Inferior parietal cortex (tissue), 1 donor: ENCODE results near the gene CTNNA2.
"Not testable (repeated sequence)": the region's sequence is repeated elsewhere in the genome, so short reads cannot be mapped to it uniquely, and the experiment has no call there.

Experiments used
- DNase-seq: peaks from one replicate; pipeline ENCODE4 v3.0.0-alpha.2; 2016; ENCODE audit errors: extremely low spot score

Gene CTNNA2

DNA sequence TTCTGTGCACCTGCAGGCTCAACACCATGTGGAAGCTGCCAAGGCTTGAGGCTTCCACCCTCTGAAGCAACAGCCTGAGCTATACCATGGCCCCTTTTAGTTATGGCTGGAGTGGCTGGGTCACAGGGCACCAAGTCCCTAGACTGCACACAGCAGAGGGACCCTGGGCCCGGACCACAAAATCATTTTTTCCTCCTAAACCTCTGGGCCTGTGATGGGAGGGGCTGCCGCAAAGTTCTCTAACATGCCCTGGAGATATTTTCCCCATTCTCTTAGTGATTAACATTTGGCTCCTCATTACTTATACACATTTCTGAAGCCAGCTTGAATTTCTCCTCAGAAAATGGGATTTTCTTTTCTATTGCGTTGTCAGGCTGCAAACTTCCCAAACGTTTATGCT lies 691.1 kb downstream of the CTNNA2 start:
- not testable (repeated sequence) for DNase-seq

DNA sequence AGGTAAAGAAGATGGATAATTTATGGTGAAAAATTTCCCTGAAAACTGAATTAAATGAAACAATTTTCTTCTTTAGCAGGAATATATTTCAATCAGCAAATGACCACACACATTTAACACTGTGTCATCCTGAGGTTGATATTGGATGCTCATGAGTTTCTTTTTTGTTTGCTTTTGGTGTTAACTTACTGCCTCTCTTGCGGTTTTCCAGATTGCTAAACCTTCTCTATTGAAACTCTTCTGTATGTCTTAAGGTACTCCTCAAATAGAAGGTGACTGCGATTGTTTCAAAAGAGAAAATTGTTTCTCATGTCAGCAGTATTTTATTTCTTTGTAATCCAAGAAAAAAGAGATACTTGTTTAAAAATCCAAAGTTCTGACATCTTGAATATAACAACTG lies 692.6 kb downstream of the CTNNA2 start:
- no peak for DNase-seq

DNA sequence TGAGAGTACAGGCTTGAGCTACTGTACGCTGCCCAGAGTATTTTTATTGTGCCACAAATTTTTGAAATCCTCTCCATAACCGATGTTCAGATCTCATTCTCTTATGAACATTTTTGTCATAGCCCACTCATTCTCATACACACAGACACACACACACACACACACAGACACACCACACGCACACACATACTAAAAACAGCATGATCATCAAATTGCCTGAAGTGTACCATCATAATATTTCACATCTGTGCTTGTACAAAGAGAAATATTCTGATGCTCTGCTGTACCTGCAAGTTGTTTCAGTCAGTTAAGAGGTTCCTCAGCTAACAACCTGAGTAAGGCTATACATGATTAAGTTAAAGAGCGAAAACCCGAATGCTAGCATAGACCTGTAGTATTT lies 696.6 kb downstream of the CTNNA2 start:
- no peak for DNase-seq

DNA sequence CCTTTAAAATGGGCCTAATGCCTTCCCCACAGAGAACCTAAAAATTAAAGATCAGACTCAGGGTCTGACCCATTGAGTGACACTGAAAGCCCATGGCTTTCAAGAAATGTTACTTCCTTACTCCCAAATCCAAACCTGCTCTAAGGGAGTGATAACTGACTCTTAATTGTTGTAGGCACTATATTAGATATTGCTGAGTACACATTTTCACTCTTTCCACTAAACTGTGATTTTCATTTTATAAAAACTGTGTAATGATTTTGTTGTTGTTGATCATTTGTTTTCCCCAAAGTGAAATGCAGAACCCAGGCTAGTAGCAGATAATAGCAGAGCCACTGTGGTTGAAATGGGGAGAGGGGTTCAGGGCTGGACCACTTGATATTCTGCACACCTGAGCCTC lies 704.6 kb downstream of the CTNNA2 start:
- DNase-seq = no peak

DNA sequence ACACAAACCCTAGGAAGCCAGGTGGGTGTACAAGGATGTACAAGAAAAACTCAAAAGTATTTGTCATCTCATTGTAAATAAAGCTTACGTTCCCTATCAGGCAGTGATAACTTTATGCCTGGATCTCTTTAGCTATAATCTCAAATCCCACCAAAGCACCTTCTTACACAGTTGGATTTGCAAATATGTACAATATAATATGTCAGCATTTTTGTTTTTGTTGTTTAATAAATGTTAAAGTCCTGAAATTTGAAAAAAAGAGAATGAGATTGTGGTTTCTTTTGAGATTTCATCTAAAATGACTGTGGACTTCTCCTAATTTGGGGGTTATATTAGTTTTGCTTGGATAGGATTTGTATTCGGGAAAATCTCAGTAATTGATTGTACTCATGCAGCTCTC lies 709.8 kb downstream of the CTNNA2 start:
- DNase-seq = no peak

DNA sequence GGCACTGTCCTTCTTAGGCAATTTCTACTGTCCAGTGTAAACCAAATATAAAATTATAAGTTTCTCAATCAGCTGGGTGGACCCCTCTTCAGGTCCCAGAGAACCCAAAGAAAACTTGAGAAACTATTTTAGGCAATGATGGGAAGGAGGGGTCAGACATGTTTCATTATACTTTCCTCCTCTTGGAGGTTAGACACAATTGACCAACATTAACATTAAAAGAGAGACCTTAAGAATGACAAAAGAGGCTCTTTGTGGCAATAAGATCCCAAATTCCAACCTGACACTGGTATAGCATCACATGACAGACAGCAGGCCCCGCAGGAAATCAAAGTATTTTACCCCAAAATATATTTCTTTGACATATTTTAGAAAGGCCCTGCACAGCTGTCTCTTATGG lies 718.6 kb downstream of the CTNNA2 start:
- no peak for DNase-seq

DNA sequence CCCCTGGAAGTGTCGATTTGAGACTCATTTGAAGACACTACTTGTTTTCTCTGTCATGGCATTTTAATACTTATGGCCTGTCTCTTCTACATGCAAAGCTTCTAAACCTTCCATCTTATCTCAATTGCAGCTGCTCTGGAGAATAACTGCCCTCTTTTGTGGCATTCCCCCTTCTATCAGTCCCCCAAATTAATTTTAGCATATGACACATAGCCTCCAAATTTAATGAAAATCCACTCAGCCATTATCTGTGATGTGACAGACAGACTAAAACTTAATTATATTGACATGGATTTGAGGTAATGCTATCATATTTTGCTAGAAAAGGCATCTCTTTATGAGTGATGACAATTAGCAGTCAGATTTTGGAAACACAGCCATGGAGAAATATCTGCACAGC lies 720.5 kb downstream of the CTNNA2 start:
- DNase-seq = no peak

DNA sequence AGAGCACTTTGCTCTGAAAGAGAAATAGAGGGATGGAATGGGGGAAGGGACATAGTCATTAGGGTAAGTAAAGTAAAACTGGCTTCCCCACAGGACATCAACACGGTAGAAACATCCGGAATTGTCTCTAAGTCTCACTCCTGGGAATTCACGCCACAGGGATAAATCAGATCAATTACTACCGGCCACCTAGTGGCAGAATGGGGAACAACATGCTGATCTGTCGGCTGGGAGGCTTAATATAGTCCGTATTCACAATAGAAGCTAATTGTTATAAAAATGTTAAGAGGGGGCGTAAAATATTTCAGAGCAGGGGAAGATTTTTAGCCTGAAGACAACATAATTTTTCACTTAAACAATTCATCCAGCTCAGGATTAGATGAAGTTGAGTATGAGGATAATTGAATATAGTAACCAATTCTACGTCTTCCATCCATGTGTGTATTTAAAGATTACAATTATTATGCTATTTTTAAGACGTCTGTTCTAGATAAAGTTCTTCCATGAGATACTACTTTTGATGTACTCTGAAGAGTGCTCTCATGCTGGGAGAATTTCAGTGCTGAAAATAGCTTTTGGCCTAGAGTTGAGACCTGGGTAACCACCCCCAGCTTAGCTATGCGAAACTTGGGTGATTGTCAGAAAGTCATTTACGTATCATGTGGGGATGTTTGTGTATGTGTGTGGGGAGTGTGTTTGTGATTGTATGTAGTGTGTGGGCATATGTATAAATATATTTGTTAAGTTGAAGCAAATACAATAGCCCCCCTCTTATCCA lies 726.0 kb downstream of the CTNNA2 start:
- DNase-seq = peak; percentile 69

DNA sequence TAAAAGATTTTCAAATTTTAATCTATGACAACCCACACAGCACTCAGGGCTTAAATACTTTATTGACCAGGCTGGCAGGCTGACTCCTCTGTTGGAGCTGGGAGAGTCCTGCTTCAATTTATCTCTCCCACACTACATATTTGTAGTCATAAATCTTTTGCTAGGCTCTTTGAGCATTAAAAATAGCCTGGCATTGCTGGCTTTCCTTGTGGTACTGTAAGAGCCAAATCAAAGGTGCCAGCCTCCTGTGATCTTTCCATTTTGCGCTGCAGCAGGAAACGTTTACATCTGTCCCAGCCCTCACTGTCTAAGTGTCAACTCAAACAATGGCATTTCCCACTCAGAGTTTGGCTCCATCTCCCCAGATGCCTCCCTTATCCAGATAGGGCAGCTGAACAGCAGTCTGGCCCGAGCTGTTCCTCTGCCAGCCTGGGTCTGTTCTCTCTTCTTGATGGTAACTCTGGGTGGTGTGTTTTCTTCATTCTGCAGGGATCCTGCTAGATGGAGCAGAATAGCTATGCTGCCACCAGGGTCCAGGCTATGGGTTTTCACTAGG lies 729.6 kb downstream of the CTNNA2 start:
- no peak for DNase-seq

DNA sequence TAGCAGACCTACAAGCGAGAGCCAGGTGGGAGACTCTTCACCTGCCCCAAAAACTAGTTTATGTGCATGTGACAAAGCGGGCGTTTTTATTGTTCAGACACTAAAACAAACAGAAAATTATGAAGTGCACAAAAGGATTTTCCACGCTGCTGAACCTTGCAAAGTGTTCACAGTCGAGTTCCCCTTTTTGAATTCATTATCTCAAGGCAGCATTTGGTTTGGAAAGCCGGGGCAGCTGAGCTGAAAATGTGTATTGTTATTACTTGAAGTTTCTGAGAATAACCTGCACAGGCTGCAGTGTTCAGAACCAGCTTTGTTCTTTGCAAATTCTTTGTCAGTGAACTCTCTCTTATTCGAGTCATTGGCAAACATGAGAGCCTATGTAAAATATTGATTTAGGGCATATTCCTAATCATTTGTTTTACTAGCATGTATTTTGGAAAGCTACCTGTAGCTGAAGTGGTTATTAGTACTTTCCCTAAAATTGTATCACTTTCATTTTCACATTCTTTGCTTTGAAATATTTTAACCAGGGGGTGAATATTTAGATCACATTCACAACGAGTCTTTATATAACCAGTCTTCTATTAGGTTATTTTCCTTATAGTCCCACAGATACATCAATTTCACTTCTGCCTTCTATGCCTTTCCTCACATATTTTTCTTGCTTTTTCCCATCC lies 732.2 kb downstream of the CTNNA2 start:
- DNase-seq = no peak

DNA sequence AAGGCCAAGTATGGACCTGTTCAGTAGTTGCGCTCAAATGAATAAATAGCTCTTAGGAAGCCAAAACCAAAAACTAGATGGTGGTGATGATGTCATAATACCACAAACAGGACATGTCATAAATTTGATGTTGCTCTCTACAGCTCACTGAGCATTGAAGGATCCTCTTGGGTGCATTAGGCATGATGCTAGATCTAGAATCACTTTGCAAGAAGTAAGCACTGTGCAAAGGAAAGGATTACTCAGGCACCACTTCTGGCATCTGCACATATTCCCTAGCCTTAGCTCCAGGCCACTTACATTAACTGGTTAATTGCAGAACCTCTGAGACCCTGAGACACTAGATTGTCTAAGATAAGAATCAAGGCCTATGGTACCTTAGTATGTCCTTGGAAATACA lies 733.7 kb downstream of the CTNNA2 start:
- no peak for DNase-seq

DNA sequence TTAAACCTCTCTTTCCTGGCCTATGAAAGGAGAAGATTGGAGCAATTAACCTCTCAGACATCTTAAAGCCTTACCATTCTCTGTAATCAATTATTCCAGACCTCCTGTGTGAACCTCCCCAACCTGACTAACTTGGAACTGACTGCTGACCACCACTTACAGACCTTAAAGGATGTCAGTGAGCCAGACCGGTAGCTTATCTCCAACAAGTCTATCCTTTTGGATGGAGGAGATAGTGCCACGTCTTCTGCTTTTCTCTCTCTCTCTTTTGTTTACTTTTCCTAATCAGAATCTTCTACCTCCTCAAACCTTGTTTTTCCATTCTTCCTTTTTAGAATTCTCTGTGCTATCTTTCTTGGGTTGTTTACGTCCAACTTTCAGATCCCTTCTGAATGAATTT lies 734.5 kb downstream of the CTNNA2 start:
- DNase-seq = no peak

DNA sequence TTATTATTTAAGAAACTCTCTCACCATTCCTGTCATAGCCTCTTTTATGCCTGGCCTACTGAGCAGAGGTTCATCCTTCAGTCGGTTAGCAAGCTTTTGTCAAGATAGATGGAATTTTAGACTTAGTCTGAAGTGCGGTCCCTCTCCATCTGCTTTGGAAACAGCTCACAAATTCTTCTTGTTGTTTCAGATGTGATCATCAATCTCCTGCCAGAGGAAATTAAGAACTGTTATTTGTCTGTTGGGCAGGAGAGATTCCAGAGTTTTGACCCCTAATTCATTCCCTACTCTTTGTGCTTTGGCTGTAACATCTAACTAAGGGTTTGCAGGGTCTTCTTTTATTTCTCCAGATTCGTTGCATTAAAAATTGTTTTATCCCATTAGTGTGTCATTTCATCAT lies 735.3 kb downstream of the CTNNA2 start:
- no peak for DNase-seq

DNA sequence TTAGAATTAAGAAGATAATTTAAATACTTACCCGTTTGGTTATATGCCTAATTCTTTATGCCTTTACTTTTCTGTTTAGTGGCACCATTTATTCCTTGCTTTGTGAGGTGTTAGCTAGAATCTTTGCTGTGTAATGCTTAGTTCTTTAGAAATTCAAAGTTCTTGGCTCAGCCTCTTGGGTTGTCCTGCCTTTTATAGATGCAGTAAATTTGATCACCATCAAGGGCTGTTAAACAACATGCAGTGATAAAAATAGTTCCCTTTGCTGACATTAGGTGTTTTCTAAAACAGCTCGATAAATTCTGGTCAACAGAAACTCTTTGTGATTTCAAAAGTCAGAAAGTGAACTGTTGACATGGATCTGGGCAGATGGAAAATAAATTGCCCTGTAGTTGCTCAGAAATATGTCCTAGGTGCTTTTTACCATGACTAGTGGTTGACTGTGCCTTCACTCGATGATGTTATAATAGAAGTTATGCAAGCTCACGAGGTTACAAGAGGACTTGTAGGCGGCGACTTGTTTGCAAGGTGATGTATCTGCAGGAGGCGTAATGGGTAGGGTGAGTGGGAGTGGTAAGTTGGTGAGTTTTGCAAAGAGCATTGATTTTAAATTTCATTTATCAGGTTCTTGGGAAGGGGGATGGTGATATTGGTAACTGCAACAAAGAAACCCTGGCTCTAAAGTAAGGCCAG lies 739.6 kb downstream of the CTNNA2 start:
- no peak for DNase-seq

DNA sequence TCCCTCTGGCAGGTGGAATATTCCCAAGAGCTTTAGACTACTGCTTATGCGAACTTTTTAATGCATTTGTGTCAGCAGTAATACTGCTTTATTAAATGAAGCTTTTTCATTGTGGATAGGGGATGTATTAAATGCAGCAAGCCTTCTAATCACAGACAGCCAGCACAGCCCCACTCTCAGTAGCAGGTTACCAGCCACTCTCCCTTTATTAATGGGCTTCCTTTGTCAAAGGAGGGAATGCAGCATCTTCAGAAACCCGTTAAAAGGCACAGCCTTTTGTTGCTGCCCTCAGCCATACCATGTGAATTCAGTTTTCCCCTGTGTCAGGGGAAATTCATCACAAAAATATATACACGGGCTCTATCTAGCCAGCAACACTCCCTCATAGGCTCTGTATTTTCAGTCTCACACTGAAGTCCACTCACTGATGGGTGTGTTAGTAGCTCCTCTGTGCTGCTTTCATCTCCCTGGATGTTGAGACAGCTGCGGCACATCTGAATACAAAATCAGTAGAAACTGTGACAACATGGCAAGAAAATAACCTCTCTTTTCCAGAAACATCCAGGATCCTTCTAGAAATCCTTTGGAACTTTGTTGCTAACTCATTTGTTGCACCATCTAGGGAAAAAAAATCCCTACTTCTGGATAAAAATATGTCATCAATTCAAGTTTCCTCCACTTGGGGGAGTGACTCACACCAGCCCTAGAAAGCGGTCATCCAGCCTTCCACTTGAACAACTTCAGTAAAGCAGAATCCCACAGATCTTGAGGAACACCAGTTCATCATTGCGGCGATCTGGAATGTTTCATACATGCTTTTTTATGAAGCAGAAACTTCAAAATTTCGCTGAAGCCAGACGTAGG lies 743.3 kb downstream of the CTNNA2 start:
- DNase-seq = no peak

DNA sequence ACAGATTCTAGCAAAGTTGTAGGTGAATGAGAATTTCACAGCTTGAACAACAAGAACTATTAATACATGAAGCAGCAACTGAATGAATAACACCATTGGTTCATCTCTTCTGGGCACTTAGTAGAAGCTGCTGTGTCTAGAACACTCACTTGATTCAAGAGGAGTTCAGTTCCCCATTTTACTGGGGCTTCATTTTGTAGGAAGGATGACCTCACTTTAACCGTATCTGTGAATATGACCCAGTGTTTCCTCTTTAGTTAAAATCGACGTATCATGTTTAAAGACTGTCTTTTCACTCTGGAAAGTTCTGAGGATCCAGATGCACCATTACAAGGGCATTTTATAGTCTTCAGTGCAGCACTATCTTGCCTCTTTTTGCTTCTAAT lies 743.9 kb downstream of the CTNNA2 start:
- DNase-seq = no peak

DNA sequence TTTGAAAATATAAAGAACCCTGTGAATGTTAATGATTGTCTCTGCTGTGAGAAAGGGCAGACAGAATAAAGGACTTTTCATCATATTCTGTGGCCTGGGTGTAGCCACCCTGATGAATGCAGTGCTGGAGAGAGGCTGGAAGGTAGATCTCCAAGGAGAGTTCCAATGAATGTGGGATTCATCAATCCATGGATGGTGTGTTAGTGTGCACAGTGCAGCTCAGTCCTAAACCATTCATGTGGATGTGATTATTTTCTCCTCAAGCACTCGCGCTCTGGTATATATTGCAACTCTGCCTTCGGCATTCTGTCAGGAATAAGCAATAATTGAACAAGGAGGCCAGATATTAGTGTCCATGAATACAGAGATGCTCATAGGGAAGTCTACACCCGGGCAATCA lies 744.6 kb downstream of the CTNNA2 start:
- DNase-seq = no peak

DNA sequence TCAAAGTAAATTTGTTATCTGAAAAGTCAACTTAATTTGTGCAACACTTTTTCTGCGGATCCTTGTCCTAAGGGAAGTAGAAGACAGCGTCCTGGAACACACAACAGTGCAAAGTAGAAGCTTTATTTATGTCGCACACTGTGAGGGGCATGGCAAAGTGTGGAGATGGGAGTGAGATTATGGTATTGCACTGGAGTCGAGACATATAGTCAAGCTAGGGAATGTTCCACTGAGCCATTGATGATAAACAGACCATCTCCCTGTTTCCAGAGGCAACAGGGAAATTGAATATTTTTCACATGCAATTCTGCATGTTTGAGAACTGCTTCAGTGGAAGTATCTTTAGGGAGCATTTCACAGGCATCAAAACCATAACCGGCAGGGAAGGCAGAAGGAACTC lies 745.5 kb downstream of the CTNNA2 start:
- no peak for DNase-seq

DNA sequence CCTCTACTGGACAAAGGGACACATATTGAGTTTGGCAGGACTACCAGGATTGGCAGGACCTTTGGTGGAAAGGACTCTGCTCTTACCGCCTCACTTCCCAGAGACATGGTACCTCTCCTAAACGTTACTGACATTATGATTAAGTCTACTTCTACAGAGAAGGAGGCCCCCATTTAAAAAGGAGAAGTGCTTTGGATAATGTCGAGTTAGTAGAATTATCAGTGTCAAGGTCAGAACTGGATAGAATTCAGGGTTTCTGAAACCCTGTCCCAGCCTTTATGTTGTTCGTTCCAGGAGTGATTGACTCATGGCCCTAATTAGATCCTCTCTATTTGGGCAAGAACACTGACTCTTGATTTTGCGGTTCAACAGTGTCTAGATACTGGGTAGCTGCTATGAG lies 745.9 kb downstream of the CTNNA2 start:
- no peak for DNase-seq

DNA sequence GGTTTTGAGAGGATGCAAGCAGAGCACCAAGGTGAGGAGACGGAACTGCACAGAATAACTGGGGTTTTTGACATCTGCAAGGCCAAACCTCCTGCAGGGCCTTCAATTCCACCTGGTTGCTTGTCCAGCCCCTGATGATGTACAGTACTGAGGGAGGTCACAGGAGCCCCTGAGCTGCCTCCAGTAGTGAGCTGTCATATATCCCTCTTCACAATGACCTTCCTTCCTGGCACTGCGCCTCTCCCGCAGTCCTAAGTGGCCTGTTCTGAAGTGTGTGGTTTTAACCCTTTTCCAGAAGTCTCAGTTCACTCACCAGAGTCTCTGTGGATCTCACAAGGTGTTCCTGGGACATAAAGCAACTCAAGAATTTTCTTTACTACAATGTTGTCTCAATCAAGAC lies 746.4 kb downstream of the CTNNA2 start:
- DNase-seq = no peak

DNA sequence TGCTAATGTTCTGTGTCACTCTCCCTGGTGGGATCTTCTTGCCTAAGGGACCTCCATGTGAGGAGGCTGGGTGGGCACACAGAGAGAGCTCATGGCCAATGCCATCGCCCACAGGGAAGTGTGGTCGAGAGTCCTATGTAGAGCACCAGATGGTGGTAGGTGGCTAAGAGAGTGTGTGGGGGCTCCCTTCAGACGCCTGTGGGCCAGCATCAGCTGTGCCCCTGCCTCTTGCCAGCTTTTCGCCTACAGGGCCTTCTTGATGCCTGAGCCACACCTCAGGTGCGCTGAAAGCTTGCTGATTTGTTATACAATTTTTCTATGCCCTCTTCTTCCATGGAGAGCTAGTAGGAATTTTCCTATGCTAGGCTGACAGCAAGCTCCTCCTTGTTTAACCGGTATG lies 753.4 kb downstream of the CTNNA2 start:
- no peak for DNase-seq

DNA sequence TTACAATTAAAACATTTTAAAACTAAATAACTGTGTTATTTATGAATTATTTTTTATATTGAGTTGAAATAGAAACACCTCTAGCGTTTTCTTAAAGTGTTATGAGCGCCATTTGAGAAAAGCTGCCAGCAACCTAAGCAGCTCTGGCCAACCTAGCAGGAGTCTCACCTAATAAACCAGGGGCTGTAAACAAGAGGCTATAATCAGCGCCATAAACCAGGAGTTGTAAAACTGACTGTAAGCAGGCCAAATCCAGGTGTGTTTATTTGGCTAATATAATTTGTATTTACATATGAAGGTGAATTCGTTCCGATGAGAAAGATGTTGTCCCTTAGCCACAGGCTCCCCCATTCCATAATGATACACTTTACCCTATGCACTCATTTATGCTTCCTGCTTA lies 757.0 kb downstream of the CTNNA2 start:
- DNase-seq = no peak
